HepG2 (cell line): ENCODE data around the gene SAPCD2. TPM values are rescaled to one million over a fixed set of nuclear protein-coding genes. Genes with fewer than 3 reads are reported as not detected.

Experiments used
- CENPX ChIP-seq: sonication (generic); formaldehyde crosslinking; IDR thresholded peaks from 2 replicates; pipeline ENCODE4 v1.9.0; 2021; ENCODE audit warnings: mild to moderate bottlenecking, missing genetic modification reagents, moderate library complexity
- ELF4 ChIP-seq: sonication (generic); formaldehyde crosslinking; IDR thresholded peaks from 2 replicates; pipeline ENCODE4 v1.5.0; 2020; ENCODE audit warnings: missing genetic modification reagents, mild to moderate bottlenecking, moderate library complexity, borderline replicate concordance
- GATAD2A ChIP-seq: IDR thresholded peaks from 2 replicates; pipeline ENCODE4 v1.6.1; 2016
- KAT7 ChIP-seq: IDR thresholded peaks from 2 replicates; pipeline ENCODE4 v1.6.1; 2018; ENCODE audit warnings: borderline replicate concordance, missing compliant biosample characterization
- NFE2L1 ChIP-seq: sonication (generic); formaldehyde crosslinking; IDR thresholded peaks from 2 replicates; pipeline ENCODE4 v1.4.0; 2020; ENCODE audit warnings: missing genetic modification reagents, mild to moderate bottlenecking, borderline replicate concordance
- NFYB ChIP-seq: sonication (generic); formaldehyde crosslinking; IDR thresholded peaks from 2 replicates; pipeline ENCODE4 v1.4.0; 2020; ENCODE audit warnings: missing genetic modification reagents
- PAXIP1 ChIP-seq: sonication (generic); formaldehyde crosslinking; conservative IDR thresholded peaks from 2 replicates; pipeline ENCODE4 v1.4.0; 2020; ENCODE audit warnings: mild to moderate bottlenecking, missing genetic modification reagents, moderate library complexity
- PITX1 ChIP-seq: sonication (generic); formaldehyde crosslinking; IDR thresholded peaks from 2 replicates; pipeline ENCODE4 v1.5.1; 2020; ENCODE audit warnings: mild to moderate bottlenecking, missing genetic modification reagents
- SATB2 ChIP-seq: sonication (generic); formaldehyde crosslinking; IDR thresholded peaks from 2 replicates; pipeline ENCODE4 v1.5.0; 2020; ENCODE audit warnings: missing genetic modification reagents
- SP140L ChIP-seq: sonication (generic); formaldehyde crosslinking; IDR thresholded peaks from 2 replicates; pipeline ENCODE4 v1.4.0; 2020; ENCODE audit warnings: missing genetic modification reagents, borderline replicate concordance
- TOE1 ChIP-seq: sonication (generic); formaldehyde crosslinking; IDR thresholded peaks from 2 replicates; pipeline ENCODE4 v1.4.0; 2020; ENCODE audit warnings: mild to moderate bottlenecking, missing genetic modification reagents
- ZNF292 ChIP-seq: sonication (generic); formaldehyde crosslinking; IDR thresholded peaks from 2 replicates; pipeline ENCODE4 v1.8.1; 2022; ENCODE audit warnings: mild to moderate bottlenecking, low read depth, missing genetic modification reagents, borderline replicate concordance
- ZNF747 ChIP-seq: sonication (generic); formaldehyde crosslinking; IDR thresholded peaks from 2 replicates; pipeline ENCODE4 v1.8.1; 2023; ENCODE audit warnings: missing genetic modification reagents, mild to moderate bottlenecking, borderline replicate concordance
- ZNF788 ChIP-seq: sonication (generic); formaldehyde crosslinking; IDR thresholded peaks from 2 replicates; pipeline ENCODE4 v1.5.0; 2020; ENCODE audit warnings: mild to moderate bottlenecking, missing genetic modification reagents, borderline replicate concordance
- ZNF878 ChIP-seq: sonication (generic); formaldehyde crosslinking; IDR thresholded peaks from 2 replicates; pipeline ENCODE4 v1.8.1; 2023; ENCODE audit warnings: mild to moderate bottlenecking, missing genetic modification reagents, moderate library complexity
- polyA plus RNA-seq, 8 experiments: library from polyadenylated mRNA; depleted of rRNA in 3 of 8; stranded (reverse) in 7 of 8; unstranded in 1 of 8; fragments of >200 nt; fragmentation: Illumina TruSeq in 4 of 8; extraction: Trizol in 4 of 8; gene quantifications; 2 replicates each; pipeline versions ENCODE4 v1.2.1 to v1.2.3, GENCODE V29; 2011 to 2016; ENCODE audit warnings: low read depth in 4 of 8, missing spikeins in 1 of 8, mixed read lengths in 1 of 8; ENCODE audit not compliant: insufficient read depth in 1 of 8
- total RNA-seq, 5 experiments: library from RNA; depleted of rRNA; stranded (reverse); fragments of >200 nt; fragmentation: Illumina TruSeq; extraction: Trizol; gene quantifications; 2 replicates each; pipeline ENCODE4 v1.2.3, GENCODE V29; 2016; ENCODE audit warnings: low read depth in 1 of 5
- TF ChIP-seq, protein P1 (sequence below): sonication (generic); formaldehyde crosslinking; IDR thresholded peaks from 2 replicates; pipeline ENCODE4 v1.5.1; 2020; ENCODE audit warnings: mild to moderate bottlenecking, moderate library complexity, missing genetic modification reagents
- TF ChIP-seq, protein P2 (sequence below): sonication (generic); formaldehyde crosslinking; IDR thresholded peaks from 2 replicates; pipeline ENCODE4 v1.4.0; 2020; ENCODE audit warnings: missing genetic modification reagents, borderline replicate concordance
- TF ChIP-seq, protein P3 (sequence below): sonication (generic); formaldehyde crosslinking; IDR thresholded peaks from 2 replicates; pipeline ENCODE4 v1.5.0; 2020; ENCODE audit warnings: missing genetic modification reagents, mild to moderate bottlenecking, borderline replicate concordance

Gene SAPCD2
- total and polyA plus RNA-seq, 2 of the 13 experiments (the other 11 are each of a cell fraction or from before 2014, with no cell fraction given): 21.9 to 42.8 TPM

DNA sequence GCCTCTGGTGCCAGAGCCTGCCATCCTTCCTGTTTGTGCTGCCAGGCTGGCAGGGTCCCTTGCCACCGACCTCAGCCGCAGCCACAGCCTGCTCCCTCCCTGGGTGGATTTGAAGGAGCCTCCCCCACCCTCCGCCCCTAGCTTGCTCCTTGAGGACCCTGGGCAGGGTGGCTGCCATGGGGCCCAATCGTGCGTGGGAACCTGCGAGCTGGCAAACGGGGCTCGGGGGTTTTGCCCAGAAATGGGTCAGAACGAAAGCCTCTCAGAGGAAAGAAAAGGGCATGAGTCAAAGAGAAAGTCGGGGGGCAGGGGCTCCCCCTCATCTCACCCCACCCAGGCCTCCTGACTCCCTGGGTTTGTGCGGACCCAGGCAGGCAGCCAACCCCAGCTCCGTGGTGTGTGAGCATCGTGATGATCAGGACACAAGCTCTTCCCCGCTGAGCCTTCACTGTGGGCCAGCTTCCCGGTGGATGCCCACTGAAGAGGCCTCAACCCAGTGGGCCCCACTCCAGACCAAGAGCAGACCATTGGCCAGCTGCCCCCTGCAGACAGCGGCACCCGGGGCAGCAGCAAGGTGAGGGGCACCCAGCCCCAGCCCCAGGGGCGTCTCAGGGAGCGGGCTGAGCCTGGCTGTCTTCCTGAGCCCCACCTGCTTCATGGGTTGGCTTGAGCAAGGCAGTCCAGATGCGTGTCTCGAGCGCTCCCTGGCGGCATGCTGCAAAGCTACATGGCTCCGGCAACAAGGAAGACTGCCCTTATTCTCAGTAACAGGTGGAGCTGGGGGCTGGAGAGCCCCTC is 35.4 kb downstream of the SAPCD2 start (continued):
- TF ChIP-seq PAXIP1 (CRISPR knock-in tag) (no peak), ELF4 (CRISPR knock-in tag) (no peak), ZNF747 (CRISPR knock-in tag) (peak; percentile 57; the same call in 1 of the 2 replicates), CENPX (CRISPR knock-in tag) (no peak), GATAD2A (CRISPR knock-in tag) (0 out of 2 replicates have a peak, but pooled peaks have one; percentile 48), ZNF292 (CRISPR knock-in tag) (no peak), NFE2L1 (CRISPR knock-in tag) (no peak), SP140L (CRISPR knock-in tag) (no peak), TOE1 (no peak), KAT7 (CRISPR knock-in tag) (no peak), SATB2 (CRISPR knock-in tag) (no peak), NFYB (CRISPR knock-in tag) (no peak), ZNF878 (CRISPR knock-in tag) (no peak), ZNF788 (CRISPR knock-in tag) (0 out of 2 replicates have a peak, but pooled peaks have one; percentile 23), PITX1 (no peak)
- TF ChIP-seq, protein P1, sequence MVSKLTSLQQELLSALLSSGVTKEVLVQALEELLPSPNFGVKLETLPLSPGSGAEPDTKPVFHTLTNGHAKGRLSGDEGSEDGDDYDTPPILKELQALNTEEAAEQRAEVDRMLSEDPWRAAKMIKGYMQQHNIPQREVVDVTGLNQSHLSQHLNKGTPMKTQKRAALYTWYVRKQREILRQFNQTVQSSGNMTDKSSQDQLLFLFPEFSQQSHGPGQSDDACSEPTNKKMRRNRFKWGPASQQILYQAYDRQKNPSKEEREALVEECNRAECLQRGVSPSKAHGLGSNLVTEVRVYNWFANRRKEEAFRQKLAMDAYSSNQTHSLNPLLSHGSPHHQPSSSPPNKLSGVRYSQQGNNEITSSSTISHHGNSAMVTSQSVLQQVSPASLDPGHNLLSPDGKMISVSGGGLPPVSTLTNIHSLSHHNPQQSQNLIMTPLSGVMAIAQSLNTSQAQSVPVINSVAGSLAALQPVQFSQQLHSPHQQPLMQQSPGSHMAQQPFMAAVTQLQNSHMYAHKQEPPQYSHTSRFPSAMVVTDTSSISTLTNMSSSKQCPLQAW (CRISPR knock-in tag): peak; percentile 60; the same call in 1 of the 2 replicates
- TF ChIP-seq, protein P2, sequence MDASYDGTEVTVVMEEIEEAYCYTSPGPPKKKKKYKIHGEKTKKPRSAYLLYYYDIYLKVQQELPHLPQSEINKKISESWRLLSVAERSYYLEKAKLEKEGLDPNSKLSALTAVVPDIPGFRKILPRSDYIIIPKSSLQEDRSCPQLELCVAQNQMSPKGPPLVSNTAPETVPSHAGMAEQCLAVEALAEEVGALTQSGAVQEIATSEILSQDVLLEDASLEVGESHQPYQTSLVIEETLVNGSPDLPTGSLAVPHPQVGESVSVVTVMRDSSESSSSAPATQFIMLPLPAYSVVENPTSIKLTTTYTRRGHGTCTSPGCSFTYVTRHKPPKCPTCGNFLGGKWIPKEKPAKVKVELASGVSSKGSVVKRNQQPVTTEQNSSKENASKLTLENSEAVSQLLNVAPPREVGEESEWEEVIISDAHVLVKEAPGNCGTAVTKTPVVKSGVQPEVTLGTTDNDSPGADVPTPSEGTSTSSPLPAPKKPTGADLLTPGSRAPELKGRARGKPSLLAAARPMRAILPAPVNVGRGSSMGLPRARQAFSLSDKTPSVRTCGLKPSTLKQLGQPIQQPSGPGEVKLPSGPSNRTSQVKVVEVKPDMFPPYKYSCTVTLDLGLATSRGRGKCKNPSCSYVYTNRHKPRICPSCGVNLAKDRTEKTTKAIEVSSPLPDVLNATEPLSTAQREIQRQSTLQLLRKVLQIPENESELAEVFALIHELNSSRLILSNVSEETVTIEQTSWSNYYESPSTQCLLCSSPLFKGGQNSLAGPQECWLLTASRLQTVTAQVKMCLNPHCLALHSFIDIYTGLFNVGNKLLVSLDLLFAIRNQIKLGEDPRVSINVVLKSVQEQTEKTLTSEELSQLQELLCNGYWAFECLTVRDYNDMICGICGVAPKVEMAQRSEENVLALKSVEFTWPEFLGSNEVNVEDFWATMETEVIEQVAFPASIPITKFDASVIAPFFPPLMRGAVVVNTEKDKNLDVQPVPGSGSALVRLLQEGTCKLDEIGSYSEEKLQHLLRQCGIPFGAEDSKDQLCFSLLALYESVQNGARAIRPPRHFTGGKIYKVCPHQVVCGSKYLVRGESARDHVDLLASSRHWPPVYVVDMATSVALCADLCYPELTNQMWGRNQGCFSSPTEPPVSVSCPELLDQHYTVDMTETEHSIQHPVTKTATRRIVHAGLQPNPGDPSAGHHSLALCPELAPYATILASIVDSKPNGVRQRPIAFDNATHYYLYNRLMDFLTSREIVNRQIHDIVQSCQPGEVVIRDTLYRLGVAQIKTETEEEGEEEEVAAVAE: no peak
- TF ChIP-seq, protein P3, sequence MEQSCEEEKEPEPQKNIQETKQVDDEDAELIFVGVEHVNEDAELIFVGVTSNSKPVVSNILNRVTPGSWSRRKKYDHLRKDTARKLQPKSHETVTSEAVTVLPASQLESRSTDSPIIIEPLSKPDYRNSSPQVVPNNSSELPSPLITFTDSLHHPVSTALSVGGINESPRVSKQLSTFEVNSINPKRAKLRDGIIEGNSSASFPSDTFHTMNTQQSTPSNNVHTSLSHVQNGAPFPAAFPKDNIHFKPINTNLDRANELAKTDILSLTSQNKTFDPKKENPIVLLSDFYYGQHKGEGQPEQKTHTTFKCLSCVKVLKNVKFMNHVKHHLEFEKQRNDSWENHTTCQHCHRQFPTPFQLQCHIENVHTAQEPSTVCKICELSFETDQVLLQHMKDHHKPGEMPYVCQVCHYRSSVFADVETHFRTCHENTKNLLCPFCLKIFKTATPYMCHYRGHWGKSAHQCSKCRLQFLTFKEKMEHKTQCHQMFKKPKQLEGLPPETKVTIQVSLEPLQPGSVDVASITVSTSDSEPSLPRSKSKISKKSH (CRISPR knock-in tag): no peak
